ENCODE data around the gene METTL22.

Gene METTL22

DNA sequence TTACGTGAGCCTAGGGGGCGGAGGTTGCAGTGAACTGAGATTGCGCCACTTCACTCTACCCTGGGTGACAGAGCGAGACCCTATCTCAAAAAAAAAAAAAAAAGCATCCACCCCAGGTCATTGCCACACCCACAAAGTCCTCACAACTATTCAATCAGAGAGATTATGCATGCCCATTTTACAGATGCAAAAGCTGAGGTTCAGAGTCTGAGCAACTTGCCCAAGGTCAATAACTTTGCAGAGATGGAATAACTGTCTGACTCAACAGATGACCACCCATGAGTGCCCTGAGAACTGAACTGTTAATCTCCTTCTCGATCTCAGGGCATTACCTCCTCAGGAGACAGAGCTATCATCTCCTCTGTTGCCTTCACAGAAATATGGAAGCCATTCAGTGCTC is 25.7 kb upstream of the METTL22 start:
- DNase-seq = no peak

DNA sequence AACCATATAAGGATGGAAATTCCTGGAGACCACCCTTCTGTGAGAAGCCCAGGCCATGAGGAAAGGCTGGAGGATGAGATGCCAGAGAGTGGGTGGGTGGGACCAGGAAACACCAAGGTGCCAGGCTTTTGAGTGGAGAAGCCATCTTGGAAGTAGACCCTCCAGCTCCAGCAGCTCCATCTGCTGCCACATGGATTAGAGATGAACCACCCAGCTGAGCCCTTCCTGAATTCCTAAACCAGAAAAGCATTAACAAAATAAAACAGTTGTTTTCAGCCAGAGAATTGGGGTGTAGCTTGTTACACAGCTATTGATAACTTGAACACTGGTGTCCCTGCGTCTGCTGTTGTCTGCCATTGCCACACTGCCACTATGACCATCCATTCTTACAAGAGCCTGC is 24.9 kb upstream of the METTL22 start:
- no peak for DNase-seq

GRCh38 chr16:8600144-8600775 is 21.2 kb upstream of the METTL22 start:
- no peak for DNase-seq

GRCh38 chr16:8605554-8605953 is 15.9 kb upstream of the METTL22 start:
- DNase-seq = no peak

DNA sequence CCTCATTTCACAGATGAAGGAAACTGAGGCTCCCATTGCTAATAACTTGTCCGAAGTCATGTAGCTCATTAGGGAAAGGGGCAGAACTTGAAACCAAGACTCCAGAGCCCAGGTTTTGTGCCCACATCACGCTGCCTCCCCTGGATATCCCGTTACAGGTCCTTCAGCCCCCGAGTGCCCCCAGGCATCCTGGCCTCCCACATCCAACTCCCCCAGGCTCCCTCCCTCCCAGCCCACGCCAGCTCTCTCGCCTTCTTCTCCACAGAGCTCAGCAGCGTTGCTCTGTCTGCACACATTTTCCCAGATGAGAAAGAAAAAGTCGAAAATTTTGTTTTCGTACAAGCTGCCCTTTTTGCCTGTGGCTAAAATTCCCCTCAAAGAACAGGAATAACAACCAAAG is 14.3 kb upstream of the METTL22 start:
- no peak for DNase-seq

DNA sequence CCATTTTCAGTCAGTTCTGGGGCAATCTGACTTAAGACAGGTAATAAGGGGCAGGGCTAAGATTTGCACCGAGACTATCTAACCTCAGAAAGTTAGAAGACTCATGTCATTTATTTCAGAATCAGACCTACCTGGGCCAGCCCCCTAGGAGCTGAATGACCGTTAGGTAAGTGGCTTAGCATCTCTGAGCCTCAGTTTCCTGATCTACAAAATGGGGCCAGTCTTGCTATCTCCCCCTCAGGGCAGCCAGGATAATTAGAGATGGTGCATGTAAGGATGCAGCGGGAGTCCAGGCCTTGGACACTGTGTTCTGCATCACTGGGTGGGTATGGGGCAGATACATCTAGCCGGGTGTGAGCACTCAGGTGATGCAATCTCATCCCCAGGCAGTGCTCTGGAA is 10.4 kb upstream of the METTL22 start:
- DNase-seq = no peak

DNA sequence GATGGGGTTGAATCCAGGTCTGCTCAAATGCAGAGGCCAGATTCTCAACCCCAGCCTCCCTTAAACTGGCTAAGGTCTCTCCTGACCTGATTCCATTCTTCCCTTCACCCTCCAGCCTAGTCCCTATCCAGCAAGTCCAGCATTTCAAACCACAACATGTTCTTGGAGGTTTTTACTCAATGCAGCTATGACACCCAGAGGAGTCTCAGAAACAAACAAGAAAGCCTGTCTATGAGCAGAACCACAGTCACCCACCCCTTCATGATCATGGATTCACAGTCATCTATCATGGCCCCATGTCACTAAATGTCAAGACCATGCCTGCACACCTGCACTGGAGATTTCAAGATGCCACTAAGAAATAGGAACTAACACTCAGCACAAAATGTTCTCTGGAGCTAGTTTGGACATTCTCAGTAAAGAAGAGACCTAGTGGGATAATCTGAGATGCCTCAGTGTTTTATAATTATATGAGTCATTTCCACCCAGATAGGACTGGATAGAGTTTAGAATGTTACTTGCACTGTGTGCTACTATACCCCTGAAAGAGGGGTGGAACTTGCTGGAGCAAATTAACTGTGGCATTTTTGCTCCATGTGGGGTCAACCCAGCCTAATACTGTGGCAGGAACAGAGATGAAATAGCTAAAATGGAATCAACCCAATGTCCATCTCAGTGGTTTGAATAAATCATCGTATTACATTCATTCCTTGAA is 9.5 kb upstream of the METTL22 start:
- DNase-seq = no peak

- no peak for DNase-seq
Observed at GRCh38 chr16:8614435-8615029, 7.0 kb upstream of the METTL22 start.

DNA sequence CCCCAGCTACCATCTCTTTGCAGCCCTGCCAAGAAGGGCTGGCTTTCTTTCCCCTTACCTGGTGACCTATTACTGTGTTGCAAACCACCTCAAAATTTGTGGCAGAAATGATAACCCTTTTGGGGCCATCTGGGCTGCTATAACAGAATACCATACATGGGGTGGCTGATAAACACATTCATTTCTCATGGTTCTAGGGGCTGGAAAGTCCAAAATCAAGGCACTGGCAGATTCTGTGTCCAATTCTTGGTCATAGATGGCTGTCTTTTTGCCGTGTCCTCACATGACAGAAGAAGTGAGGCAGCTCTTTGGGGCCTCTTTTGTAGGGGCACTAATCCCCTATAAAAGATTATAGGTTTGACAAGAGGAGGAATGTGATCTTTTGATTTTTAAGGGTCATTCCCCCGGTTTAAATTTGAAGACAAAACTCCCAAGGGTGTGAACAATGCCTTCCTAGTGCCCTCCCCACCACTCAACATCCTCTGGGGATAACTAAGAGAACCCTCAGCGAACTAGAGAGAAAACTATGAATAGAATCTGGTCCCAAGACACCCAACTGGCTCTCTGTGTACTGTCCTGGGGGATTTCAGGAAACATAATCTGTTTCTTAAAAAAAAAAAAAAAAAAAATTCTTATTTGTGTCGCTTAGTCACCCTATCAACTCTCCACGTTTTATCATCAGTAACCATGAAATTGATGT is 1.7 kb upstream of the METTL22 start:
- DNase-seq = no peak

DNA sequence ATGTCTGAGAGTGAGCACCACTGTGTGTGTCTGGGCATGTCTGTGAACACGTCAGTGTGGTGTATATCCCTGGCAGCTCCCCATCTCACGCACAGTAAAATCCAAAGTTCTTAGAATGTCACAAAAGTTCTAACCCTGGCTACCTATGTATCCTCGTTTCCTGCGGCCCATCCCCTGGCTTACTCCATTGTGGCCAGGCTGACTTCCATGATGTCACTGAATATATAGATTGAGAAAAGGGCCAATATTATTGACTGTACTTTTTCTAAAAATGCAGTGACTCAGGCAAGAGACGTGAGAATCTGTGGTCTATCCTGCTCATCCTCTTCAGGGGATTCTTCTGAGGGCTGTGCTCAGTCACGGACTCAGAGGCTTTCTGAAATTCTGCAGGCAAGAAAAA is 963 bp upstream of the METTL22 start:
- DNase-seq = no peak

GRCh38 chr16:8621222-8621571 is 301 bp upstream of the METTL22 start:
- no peak for DNase-seq

DNA sequence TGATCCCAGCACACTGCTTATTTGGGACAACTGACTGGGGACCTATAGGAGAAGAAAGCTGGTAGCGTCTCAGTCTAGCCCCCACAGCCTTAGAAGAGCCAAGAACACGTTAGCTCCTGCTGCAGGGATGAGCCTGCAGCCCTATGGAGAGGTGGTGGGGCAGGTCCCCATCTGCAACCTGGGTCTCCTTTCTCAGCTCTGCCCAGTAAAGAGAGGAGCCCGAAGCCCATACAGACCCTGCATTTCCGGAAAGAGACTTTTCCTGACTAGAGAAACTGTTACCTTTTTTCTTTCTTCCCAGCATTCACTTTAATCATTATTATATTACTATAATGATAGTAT is 788 bp downstream of the METTL22 start:
- no peak for DNase-seq

GRCh38 chr16:8623634-8624033 is 2.1 kb downstream of the METTL22 start:
- no peak for DNase-seq

GRCh38 chr16:8625491-8626087 is 4.1 kb downstream of the METTL22 start:
- DNase-seq = no peak

GRCh38 chr16:8626946-8627345 is 5.4 kb downstream of the METTL22 start:
- DNase-seq = no peak

DNA sequence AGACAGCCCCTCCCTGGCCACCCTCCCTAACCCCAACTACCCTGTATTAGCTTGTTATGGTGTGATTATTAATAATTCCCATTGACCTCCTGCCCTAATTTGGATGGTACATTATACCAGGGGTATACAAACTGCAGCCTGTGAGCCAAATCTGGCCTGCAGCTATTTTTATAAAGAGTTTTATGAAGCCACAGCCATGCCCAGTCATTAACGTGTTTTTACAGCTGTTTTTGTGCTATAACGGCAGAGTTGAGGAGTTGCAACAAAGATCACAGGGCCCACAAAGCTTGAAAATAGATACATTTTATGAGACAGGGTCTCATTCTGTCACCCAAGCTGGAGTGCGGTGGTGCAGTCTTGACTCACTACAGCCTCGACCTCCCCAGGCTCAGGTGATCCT is 6.0 kb downstream of the METTL22 start:
- no peak for DNase-seq

GRCh38 chr16:8628981-8629725 is 7.7 kb downstream of the METTL22 start:
- DNase-seq = no peak

- DNase-seq = no peak
Observed at GRCh38 chr16:8630255-8630953, 8.9 kb downstream of the METTL22 start.

DNA sequence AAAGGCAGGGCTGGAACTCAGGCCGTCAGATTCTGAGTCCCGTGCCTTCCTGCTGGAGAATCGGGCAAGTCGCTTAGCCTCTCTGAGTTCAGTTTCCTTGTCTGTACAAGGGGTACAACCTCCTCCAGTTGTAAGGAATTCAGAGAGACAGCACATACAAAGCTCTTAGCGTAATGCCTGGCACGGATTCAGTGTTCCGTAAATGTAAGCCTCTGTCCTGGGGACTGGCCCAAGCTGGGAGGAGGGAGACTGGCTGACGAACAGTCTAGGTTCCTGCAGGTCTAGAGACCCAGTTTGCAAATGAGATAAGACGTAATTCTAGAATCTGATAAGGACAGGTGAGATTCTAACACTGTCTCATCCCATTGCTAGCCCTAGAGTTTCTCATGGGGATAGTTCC is 9.9 kb downstream of the METTL22 start:
- DNase-seq = no peak

- no peak for DNase-seq
Observed at GRCh38 chr16:8631818-8632465, 10.4 kb downstream of the METTL22 start.

- peak; percentile 33 to 75 for DNase-seq
Observed at GRCh38 chr16:8632675-8633182, 11.2 kb downstream of the METTL22 start.
